Upper lobe of left lung (tissue), 4 donors: ENCODE data around the gene SCN7A.

Source experiments
- CTCF ChIP-seq, 6 experiments: fragments of 450-650 bp in 4 of 6; fragments of 200-600 bp in 2 of 6; sonication (generic) in 2 of 6; IDR thresholded peaks; one replicate each; pipeline ENCODE4 v1.5.1; 2016 to 2019; ENCODE audit warnings: antibody characterized with exemption in 6 of 6
- POLR2A ChIP-seq, 4 donors: fragments of 450-650 bp; IDR thresholded peaks; one replicate each; pipeline ENCODE4 v1.5.1; 2016 to 2017; ENCODE audit warnings: antibody characterized with exemption in 4 of 4, mild to moderate bottlenecking in 2 of 4
- POLR2AphosphoS5 ChIP-seq, 2 donors: sonication (generic); formaldehyde crosslinking; IDR thresholded peaks; one replicate each; pipeline ENCODE4 v1.5.1; 2017; ENCODE audit warnings: antibody characterized with exemption in 2 of 2

- TF ChIP-seq CTCF (IDR thresholded peaks at IDR 0.05): no peak
- TF ChIP-seq POLR2A (IDR thresholded peaks at IDR 0.05): no peak
- no peak for TF ChIP-seq POLR2AphosphoS5 (IDR thresholded peaks at IDR 0.05)
Measured at GRCh38 chr2:166394245-166394644, 99.8 kb downstream of the SCN7A start.
